ENCODE results near the gene PRKCE. TPM values are rescaled to one million over a fixed set of nuclear protein-coding genes. Genes with fewer than 3 reads are reported as not detected.

PRKCE gene
- total and polyA plus RNA-seq, 2 donors (not counting 1 experiment from before 2014, with no cell fraction given) = 23.6 to 271 TPM

DNA sequence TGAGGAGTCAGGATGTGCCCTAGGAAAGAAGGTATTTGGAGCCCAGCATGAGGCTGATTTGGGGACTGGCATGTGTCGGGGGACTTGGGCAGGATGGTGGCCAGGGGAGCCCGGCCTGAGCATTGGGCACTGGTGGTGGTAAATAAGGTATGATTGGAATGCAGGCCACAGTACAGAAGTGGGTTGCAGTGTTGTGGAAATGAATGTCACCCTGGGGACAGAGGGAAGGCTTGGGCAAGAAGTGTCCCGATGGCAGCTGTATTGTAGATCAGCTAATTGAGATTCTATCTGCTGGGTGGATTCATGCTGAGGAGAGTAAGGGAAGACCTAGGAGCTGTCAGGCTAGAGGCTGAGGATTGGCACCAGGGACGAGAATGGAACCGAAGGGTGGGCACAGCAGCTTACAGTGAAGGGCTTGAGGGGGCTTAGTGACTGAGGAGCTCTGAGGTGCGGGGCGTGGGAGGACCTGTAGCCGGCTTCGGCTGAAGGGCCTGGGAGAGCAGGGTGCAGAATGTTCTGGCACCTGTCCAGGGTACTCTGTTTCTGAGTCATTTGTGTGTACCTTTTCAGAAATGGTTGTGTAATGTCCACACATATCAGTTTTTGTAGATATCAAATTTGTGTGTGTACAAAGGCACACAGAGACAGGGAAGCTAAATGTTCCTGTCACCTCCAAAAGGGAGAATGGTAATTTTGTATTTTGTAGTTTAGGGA lies 170.2 kb downstream of the PRKCE start:
- intact Hi-C loops (cut with micrococcal nuclease) = no loop called here
- H3K9ac ChIP-seq (ENCODE audit: low read length) = no peak overlapping the region
- Mint-ChIP-seq H3K4me1 (peaks cover 67% of the 10 kb centered on the region), H3K4me3 (no peak overlapping the region), H3K9me3 (ENCODE audit: insufficient read depth) (no peaks in the 10 kb centered on the region), H3K27ac (peak overlapping the region; percentile 10), H3K27me3 (no peaks in the 10 kb centered on the region)
- H3K27ac ChIP-seq (ENCODE audit: low read length in 2 of 2) = no peak overlapping the region
- no peaks in the 10 kb centered on the region for H3K9me3 ChIP-seq (ENCODE audit: control extremely low read depth in 1 of 3, control insufficient read depth in 2 of 3, insufficient read depth in 1 of 3, low read length in 2 of 3)
- DNase-seq = no peak
- H3K4me2 ChIP-seq (replicated peaks; ENCODE audit: low read depth, low read length, poor library complexity, severe bottlenecking) = no peak overlapping the region
- H3K27me3 ChIP-seq (replicated peaks in 1 of 4; ENCODE audit: control extremely low read depth in 1 of 4, control insufficient read depth in 3 of 4, insufficient read depth in 4 of 4, low read length in 3 of 4) = no peaks in the 10 kb centered on the region
- H3K4me3 ChIP-seq (ENCODE audit: control extremely low read depth in 1 of 5, extremely low read depth in 1 of 5, insufficient read depth in 1 of 5, low read depth in 2 of 5, low read length in 4 of 5) = no peak overlapping the region
- ChIA-PET CTCF (no interaction called here), POLR2A (interaction anchor here (0.6 kb wide), 1 partner anchor 57 kb away, joined by 3 read pairs; no protein-coding TSS in a partner anchor)
- H3K4me1 ChIP-seq (ENCODE audit: control insufficient read depth in 2 of 2, insufficient read depth in 2 of 2, low read length in 2 of 2) = peaks cover 13 to 26% of the 10 kb centered on the region in 2 donors
- no peak overlapping the region for H2AFZ ChIP-seq (ENCODE audit: insufficient read depth, low read depth, low read length, poor library complexity, severe bottlenecking)
- peaks cover 80% of the 10 kb centered on the region for H4K20me1 ChIP-seq (ENCODE audit: control insufficient read depth, insufficient read depth, low read length, poor library complexity, severe bottlenecking)
- peaks cover 0 to 5% of the 10 kb centered on the region in 2 experiments for H3K36me3 ChIP-seq (replicated peaks in 1 of 2; ENCODE audit: control extremely low read depth in 1 of 2, control insufficient read depth in 1 of 2, extremely low read depth in 1 of 2, insufficient read depth in 2 of 2, low read length in 1 of 2)
- TF ChIP-seq, protein P1, sequence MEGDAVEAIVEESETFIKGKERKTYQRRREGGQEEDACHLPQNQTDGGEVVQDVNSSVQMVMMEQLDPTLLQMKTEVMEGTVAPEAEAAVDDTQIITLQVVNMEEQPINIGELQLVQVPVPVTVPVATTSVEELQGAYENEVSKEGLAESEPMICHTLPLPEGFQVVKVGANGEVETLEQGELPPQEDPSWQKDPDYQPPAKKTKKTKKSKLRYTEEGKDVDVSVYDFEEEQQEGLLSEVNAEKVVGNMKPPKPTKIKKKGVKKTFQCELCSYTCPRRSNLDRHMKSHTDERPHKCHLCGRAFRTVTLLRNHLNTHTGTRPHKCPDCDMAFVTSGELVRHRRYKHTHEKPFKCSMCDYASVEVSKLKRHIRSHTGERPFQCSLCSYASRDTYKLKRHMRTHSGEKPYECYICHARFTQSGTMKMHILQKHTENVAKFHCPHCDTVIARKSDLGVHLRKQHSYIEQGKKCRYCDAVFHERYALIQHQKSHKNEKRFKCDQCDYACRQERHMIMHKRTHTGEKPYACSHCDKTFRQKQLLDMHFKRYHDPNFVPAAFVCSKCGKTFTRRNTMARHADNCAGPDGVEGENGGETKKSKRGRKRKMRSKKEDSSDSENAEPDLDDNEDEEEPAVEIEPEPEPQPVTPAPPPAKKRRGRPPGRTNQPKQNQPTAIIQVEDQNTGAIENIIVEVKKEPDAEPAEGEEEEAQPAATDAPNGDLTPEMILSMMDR (IDR thresholded peaks at IDR 0.05) = no peak
- TF ChIP-seq EZH2 (IDR thresholded peaks at IDR 0.05; ENCODE audit: borderline replicate concordance, insufficient read depth, low read depth, low read length, poor library complexity, severe bottlenecking) = no peak
- no peak for ATAC-seq (ENCODE audit: low read depth)
- 96% methylated on average over 9 of the region's 9 CpGs for WGBS (ENCODE audit: insufficient coverage)
- H3K79me2 ChIP-seq (ENCODE audit: control insufficient read depth, insufficient read depth, low read length) = peaks cover 94% of the 10 kb centered on the region

DNA sequence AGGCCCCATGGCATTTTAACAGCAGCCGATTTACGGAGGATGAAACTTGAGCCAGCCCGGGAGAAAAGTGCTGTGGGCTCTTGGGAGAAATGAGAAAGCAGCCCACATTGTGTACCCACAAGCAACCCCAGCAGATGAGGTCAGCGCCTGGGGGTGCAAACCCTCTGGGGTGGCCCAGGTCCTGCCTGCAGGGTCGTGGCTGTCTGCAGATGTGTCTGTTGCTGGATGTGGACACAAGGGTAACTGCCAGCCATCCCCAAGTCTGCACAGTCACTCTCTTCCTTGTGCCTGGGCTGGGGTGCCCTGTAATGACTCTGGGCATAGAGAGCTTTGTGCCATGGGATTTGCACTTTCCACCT lies 170.8 kb downstream of the PRKCE start:
- ChIA-PET POLR2A (interaction anchor here (0.6 kb wide), 1 partner anchor 56 kb away, joined by 3 read pairs; no protein-coding TSS in a partner anchor), CTCF (no interaction called here)
- Histone ChIP-seq H3K4me2 (replicated peaks; ENCODE audit: low read depth, low read length, poor library complexity, severe bottlenecking) (no peak overlapping the region), H3K27me3 (replicated peaks in 1 of 4; ENCODE audit: control extremely low read depth in 1 of 4, control insufficient read depth in 3 of 4, insufficient read depth in 4 of 4, low read length in 3 of 4) (no peaks in the 10 kb centered on the region), H3K9me3 (ENCODE audit: control extremely low read depth in 1 of 3, control insufficient read depth in 2 of 3, insufficient read depth in 1 of 3, low read length in 2 of 3) (no peaks in the 10 kb centered on the region), H3K9ac (ENCODE audit: low read length) (no peak overlapping the region), H2AFZ (ENCODE audit: insufficient read depth, low read depth, low read length, poor library complexity, severe bottlenecking) (no peak overlapping the region), H3K27ac (ENCODE audit: low read length in 2 of 2) (no peak overlapping the region), H4K20me1 (ENCODE audit: control insufficient read depth, insufficient read depth, low read length, poor library complexity, severe bottlenecking) (peaks cover 81% of the 10 kb centered on the region), H3K4me3 (ENCODE audit: control extremely low read depth in 1 of 5, extremely low read depth in 1 of 5, insufficient read depth in 1 of 5, low read depth in 2 of 5, low read length in 4 of 5) (no peak overlapping the region), H3K36me3 (replicated peaks in 1 of 2; ENCODE audit: control extremely low read depth in 1 of 2, control insufficient read depth in 1 of 2, extremely low read depth in 1 of 2, insufficient read depth in 2 of 2, low read length in 1 of 2) (peaks cover 0 to 5% of the 10 kb centered on the region in 2 experiments), H3K4me1 (ENCODE audit: control insufficient read depth in 2 of 2, insufficient read depth in 2 of 2, low read length in 2 of 2) (peaks cover 18 to 26% of the 10 kb centered on the region in 2 donors), H3K79me2 (ENCODE audit: control insufficient read depth, insufficient read depth, low read length) (peaks cover 96% of the 10 kb centered on the region)
- DNase-seq (no peak), ATAC-seq (ENCODE audit: low read depth) (no peak)
- Mint-ChIP-seq H3K4me1 (peaks cover 72% of the 10 kb centered on the region), H3K4me3 (no peak overlapping the region), H3K9me3 (ENCODE audit: insufficient read depth) (no peaks in the 10 kb centered on the region), H3K27me3 (no peaks in the 10 kb centered on the region), H3K27ac (no peak overlapping the region)
- TF ChIP-seq, protein P1 (IDR thresholded peaks at IDR 0.05) = no peak
- TF ChIP-seq EZH2 (IDR thresholded peaks at IDR 0.05; ENCODE audit: borderline replicate concordance, insufficient read depth, low read depth, low read length, poor library complexity, severe bottlenecking) = no peak
- WGBS (ENCODE audit: insufficient coverage) = 75% methylated on average over 2 of the region's 5 CpGs
- intact Hi-C loops (cut with micrococcal nuclease) = no loop called here
